Psoas muscle (tissue), 8 donors: ENCODE measurements around the gene ZDHHC15. TPM values are rescaled to one million over a fixed set of nuclear protein-coding genes. Genes with fewer than 3 reads are reported as not detected.
"Not testable (repeated sequence)": the region's sequence is repeated elsewhere in the genome, so short reads cannot be mapped to it uniquely, and the experiment has no call there.

Experiments used
- ATAC-seq, 4 donors: fragments of 200-7000 bp; cut with Tn5 transposase; one replicate each; pipeline ENCODE4 v1.9.1; 2020; ENCODE audit warnings: moderate library complexity in 3 of 4, mild to moderate bottlenecking in 2 of 4
- DNase-seq, 2 donors: peaks; one replicate each; pipeline ENCODE4 v3.0.0-alpha.2; 2020
- H3K27ac ChIP-seq: fragments of 200-600 bp; one replicate; pipeline ENCODE4 v1.8.0; 2022
- H3K27me3 ChIP-seq, 3 donors: fragments of 200-600 bp in 1 of 3; one replicate each; pipeline versions ENCODE4 v1.6.1 to v1.8.0; 2013 to 2022; ENCODE audit warnings: low read length in 2 of 3, mild to moderate bottlenecking in 2 of 3, moderate library complexity in 1 of 3; ENCODE audit not compliant: insufficient read depth in 3 of 3
- H3K36me3 ChIP-seq, 2 donors: fragments of 200-600 bp in 1 of 2; one replicate each; pipeline versions ENCODE4 v1.6.1 to v1.8.0; 2013 to 2022; ENCODE audit warnings: low read depth in 1 of 2, mild to moderate bottlenecking in 1 of 2, moderate library complexity in 1 of 2; ENCODE audit not compliant: insufficient read depth in 1 of 2
- H3K4me1 ChIP-seq: fragments of 200-600 bp; one replicate; pipeline ENCODE4 v1.8.0; 2022
- H3K4me3 ChIP-seq: fragments of 200-600 bp; one replicate; pipeline ENCODE4 v1.8.0; 2022; ENCODE audit warnings: mild to moderate bottlenecking
- H3K9me3 ChIP-seq: fragments of 200-600 bp; one replicate; pipeline ENCODE4 v1.8.0; 2022
- WGBS, 3 donors: extraction: QIAGEN DNeasy Blood & Tissue Kit; methylation state at CpG; one replicate each; pipeline versions ENCODE4 v1.1.6 to v1.1.7; 2013; 5-methylcytosine and 5-hydroxymethylcytosine counted together
- intact Hi-C, 2 donors: fragments of 100-400 bp; cut with DNase I; formaldehyde crosslinking; loops; one replicate each; pipeline versions ENCODE4 v1.11.0 to v1.14.2; 2022
- long read RNA-seq, 2 donors: library from polyadenylated mRNA; unstranded; transcript quantifications; one replicate each; pipeline ENCODE4 v2.0.0, GENCODE V29; 2021
- polyA plus RNA-seq, 3 donors: library from polyadenylated mRNA; stranded (reverse); fragments of 200-250 nt; gene quantifications; one replicate each; pipeline ENCODE4 v1.2.3, GENCODE V29; 2013
- total RNA-seq, 4 donors: library from RNA; stranded (reverse); fragmentation: NEBNext Ultra II Directional in 2 of 4; extraction: Animal tissue kit (Norgen Biotek cat#: 25700) in 2 of 4; gene quantifications; one replicate each; pipeline versions ENCODE4 v1.2.1 to v1.2.4, GENCODE V29; 2021 to 2023
- TF ChIP-seq, protein P1 (sequence below): fragments of 200-600 bp; IDR thresholded peaks from one replicate; pipeline ENCODE4 v1.8.0; 2022; ENCODE audit warnings: antibody characterized with exemption
- donor health status: healthy with polysubstance abuse.
- donor health status: DM: no; HTN: no; CAD: no; lungs with moderate emphysema.
- donor health status: Bipolar disorder and iron deficiency.
- donor health status: healthy.
- donor health status: DM: yes; HTN: yes; CAD: no.
- donor health status: DM: no; HTN: no; CAD: no.
- donor health status: DM: no; HTN: no; CAD: no.
- donor health status: DM: yes; HTN: yes; CAD: no.

The ZDHHC15 gene, protein sequence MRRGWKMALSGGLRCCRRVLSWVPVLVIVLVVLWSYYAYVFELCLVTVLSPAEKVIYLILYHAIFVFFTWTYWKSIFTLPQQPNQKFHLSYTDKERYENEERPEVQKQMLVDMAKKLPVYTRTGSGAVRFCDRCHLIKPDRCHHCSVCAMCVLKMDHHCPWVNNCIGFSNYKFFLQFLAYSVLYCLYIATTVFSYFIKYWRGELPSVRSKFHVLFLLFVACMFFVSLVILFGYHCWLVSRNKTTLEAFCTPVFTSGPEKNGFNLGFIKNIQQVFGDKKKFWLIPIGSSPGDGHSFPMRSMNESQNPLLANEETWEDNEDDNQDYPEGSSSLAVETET
- total RNA-seq (under 1 TPM; 0.19 to 0.46 (median 0.25) TPM), polyA plus RNA-seq (under 1 TPM; 0.06 to 0.17 (median 0.16) TPM)
- long read RNA-seq, donor 1: 0 reads
- long read RNA-seq, donor 2: 0 reads

DNA sequence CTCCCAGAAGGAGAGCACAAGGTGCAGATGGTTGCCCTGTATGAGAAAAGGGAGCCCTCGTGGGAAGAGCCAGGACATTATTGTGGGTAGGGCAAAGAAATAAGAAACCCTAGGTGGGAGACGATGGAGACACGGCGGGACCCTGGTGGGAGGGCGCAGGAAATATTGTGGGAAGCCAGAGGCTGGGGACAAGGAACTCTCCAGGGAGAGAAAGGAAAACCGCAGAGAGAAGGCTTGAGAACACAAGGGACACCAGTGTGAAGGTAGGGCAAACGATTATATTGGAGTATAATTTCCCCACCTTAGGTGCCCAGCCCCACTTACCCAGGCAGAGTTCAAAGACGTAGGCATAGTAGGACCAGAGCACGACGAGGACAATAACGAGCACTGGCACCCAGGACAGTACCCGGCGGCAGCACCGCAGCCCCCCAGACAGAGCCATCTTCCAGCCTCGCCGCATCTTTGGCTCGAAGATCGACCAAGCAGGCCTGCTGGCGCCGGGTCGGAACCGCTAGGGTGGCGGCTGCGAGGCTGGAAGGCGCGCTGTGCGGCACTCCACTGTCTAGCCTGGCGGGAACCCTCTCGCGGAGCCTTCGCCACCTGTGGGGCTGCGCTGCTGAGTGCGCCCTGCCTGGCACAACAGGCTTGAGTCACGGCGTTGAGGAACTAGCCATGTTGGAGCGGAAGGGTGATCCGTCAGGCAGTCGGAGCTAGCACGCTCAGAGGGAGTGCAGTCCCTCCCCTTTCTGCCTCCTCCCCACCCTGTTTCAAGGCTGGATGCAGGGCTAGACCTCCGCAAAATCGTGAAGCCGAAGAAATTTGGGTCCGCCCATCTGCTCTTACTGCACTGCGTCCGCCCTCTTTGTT, at the start of gene ZDHHC15:
Gene ZDHHC15, minus strand, starts transcription at position 473 of the 867 bp plus-strand sequence. Its CDS starts 13 bp downstream, at position 460.
- H3K36me3 ChIP-seq: no peaks in the 10 kb centered on the region
- peaks cover 4% of the 10 kb centered on the region for H3K9me3 ChIP-seq
- H3K4me1 ChIP-seq: no peaks in the 10 kb centered on the region
- 0 to 30% (median 2%) methylated on average over 36 to 45 of the region's 45 CpGs for WGBS, 3 donors
- H3K27ac ChIP-seq: no peak within 1 kb of the TSS
- peak in 3 of 4 donors; percentile 71 to 73 (median 72) for ATAC-seq
- DNase-seq: peak; percentile 59 to 68
- H3K27me3 ChIP-seq: peaks cover 0 to 14% (median 0%) of the 10 kb centered on the region in 3 donors
- intact Hi-C loops: no loop called here
- H3K4me3 ChIP-seq: peak within 1 kb of the TSS; percentile 58
- TF ChIP-seq, protein P1, sequence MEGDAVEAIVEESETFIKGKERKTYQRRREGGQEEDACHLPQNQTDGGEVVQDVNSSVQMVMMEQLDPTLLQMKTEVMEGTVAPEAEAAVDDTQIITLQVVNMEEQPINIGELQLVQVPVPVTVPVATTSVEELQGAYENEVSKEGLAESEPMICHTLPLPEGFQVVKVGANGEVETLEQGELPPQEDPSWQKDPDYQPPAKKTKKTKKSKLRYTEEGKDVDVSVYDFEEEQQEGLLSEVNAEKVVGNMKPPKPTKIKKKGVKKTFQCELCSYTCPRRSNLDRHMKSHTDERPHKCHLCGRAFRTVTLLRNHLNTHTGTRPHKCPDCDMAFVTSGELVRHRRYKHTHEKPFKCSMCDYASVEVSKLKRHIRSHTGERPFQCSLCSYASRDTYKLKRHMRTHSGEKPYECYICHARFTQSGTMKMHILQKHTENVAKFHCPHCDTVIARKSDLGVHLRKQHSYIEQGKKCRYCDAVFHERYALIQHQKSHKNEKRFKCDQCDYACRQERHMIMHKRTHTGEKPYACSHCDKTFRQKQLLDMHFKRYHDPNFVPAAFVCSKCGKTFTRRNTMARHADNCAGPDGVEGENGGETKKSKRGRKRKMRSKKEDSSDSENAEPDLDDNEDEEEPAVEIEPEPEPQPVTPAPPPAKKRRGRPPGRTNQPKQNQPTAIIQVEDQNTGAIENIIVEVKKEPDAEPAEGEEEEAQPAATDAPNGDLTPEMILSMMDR: no peak

DNA sequence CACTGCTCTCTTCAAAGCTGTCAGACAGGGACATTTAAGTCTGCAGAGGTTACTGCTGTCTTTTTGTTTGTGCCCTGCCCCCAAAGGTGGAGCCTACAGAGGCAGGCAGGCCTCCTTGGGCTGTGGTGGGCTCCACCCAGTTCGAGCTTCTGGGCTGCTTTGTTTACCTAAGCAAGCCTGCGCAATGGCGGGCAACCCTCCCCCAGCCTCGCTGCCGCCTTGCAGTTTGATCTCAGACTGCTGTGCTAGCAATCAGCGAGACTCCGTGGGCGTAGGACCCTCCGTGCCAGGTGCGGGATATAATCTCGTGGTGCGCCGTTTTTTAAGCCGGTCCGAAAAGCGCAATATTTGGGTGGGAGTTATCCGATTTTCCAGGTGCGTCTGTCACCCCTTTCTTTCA, 37.7 kb upstream of the ZDHHC15 start:
- DNase-seq, intact Hi-C loops, H3K27ac ChIP-seq, H3K9me3 ChIP-seq, H3K36me3 ChIP-seq, H3K4me3 ChIP-seq, H3K27me3 ChIP-seq, ATAC-seq, H3K4me1 ChIP-seq: not testable (repeated sequence)
- WGBS, 3 donors: 90 to 96% (median 96%) methylated on average over 17 to 18 of the region's 18 CpGs

DNA sequence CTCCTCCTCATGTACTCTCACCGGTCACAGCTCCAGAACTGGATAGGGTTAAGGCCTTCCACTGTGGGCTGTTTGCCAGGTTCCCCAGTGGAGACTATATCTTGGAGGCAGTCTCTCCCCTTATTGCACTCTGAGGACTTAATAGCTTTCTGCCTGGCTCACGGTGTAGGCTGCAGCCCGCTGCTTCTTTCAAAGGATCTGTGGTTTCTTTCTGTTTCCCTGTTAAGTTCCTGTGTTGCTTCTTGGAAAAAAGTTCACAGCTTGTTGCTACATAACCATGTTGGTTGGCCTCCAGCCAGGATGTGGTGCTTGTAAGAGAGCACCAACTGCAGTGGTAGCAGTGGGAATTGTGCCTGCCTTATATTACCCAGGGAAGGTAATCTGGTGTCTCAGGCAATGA, 24.9 kb upstream of the ZDHHC15 start:
- 13 to 32% (median 25%) methylated on average over 3 of the region's 3 CpGs for WGBS, 3 donors
- no peak overlapping the region for H3K4me3 ChIP-seq
- no peaks in the 10 kb centered on the region for H3K36me3 ChIP-seq
- DNase-seq (peak; percentile 23 to 52), ATAC-seq (no peak)
- H3K9me3 ChIP-seq: peaks cover 5% of the 10 kb centered on the region
- H3K27me3 ChIP-seq: peaks cover 0 to 7% (median 0%) of the 10 kb centered on the region in 3 donors
- H3K4me1 ChIP-seq: no peaks in the 10 kb centered on the region
- no peak overlapping the region for H3K27ac ChIP-seq
- intact Hi-C loops: no loop called here
- TF ChIP-seq, protein P1: no peak

DNA sequence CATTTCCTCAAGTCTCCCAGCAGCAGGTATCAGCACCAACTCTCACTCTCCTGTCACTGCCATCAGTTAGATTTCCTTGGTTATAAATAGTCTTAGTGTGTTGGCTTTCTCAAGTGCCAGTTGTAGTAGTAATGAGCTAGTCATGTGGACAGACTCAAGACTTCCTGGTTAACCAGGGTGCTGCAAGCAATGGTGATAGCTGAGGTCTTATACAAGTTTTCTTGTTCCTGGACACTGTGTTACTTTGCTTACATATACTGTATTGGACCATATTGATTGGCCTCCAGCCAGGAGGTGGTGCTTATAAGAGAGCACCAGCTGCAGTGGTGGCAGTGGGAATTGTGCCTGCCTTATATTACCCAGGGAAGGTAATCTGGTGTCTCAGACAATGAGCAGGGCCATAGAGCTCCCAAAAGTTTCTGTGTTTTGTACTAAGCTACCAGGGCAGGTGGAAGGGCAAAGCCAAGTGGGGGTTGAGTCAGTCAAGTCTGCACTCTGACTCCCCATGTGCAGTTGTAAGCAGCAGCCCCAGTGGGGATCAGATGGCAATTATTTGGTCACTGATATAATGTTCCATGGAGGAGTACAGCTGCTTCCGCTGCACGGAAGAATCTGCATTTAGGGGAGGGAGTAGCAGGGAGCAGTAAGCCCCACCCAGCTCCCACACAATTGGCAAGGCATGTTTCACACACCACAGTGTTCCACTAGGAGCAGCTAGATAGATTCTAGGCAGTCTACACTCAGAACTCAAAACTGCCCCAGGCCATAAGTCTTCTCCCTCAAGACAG, 24.1 kb upstream of the ZDHHC15 start:
- H3K27ac ChIP-seq: no peak overlapping the region
- no peaks in the 10 kb centered on the region for H3K4me1 ChIP-seq
- DNase-seq (no peak), ATAC-seq (no peak)
- intact Hi-C loops: no loop called here
- H3K36me3 ChIP-seq: no peaks in the 10 kb centered on the region
- no peak overlapping the region for H3K4me3 ChIP-seq
- H3K9me3 ChIP-seq: peaks cover 5% of the 10 kb centered on the region
- WGBS, 3 donors: 28 to 60% (median 32%) methylated on average over 2 of the region's 2 CpGs
- TF ChIP-seq, protein P1: no peak
- H3K27me3 ChIP-seq: peaks cover 0 to 7% (median 0%) of the 10 kb centered on the region in 3 donors
